GM21786 (cell line): ENCODE measurements around the gene AK9.

ENCODE experiments used
- ATAC-seq: cut with Tn5 transposase; IDR thresholded peaks from one replicate; pipeline ENCODE4 v1.9.1; 2021; ENCODE audit not compliant: unreplicated experiment

The AK9 gene

DNA sequence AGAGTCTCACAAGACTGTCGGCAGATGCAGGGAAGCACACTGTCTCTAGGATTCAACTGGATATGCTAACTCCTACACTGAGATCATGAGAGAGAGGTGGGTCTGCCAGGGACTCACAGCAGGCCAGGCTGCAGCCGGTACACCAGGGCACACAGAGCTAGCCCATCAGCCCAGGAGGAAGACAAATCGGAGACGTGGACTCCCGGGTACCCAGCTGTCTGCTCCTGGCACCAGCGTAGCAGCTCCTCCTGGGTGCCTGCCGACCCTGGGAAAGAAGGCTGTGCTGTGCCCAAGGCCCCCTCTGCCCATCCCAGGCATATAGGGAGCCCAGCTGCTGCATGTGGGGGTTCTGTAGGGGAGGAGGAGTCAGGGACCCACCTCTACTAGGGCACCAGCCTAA, 242.4 kb downstream of the AK9 start:
- no peak for ATAC-seq

DNA sequence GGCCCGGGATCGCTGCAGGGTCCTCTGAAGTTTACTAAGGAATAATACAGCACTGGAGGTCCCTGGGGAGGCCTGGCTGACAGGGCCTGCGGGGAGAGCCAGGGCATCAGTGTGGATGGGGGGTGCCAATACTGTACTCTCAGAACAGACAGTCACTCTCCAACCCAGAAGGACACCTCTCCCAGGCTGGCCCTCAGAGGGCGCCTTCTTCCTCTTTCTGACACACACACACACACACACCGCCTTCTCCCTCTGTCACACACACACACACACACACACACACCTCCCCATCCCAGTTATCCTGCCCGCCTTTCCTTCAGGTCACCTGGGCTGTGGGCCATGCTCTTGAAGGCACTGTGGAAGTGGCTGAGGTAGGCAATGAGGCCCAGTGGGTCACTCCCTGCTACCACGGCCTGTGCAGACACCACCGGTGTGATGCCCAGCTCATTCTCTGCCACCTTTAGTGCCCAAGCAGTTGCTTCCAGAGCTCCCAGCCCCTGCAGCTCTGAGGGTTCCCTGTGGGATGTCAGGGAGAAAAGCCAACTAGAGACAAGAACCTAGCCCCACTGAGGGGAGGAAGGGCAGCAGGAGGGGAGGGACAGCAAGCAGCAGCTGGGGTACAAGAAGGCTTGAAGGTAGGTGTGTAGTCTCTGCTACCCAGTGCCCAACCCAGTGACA, 243.0 kb downstream of the AK9 start:
- ATAC-seq = no peak

DNA sequence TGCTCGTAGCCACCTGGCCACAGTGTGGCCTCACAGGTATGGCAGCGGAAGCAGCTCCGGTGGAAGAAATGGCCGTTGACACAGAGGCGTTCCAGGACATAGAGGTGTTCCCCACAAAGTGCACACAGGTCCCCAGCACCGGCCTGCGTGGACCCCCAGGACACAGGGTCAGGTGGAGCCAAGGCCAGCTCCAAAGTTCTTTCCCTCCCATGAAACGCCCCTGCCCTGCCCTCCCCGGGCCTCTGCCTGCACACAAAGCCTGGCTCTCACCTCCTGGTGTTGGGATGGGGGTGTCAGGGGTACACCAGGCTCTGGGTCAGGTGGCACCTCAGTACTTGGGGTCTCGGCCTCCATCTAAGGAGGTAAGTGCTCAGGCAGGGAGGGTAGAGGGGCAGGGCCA, 243.9 kb downstream of the AK9 start:
- ATAC-seq = no peak

DNA sequence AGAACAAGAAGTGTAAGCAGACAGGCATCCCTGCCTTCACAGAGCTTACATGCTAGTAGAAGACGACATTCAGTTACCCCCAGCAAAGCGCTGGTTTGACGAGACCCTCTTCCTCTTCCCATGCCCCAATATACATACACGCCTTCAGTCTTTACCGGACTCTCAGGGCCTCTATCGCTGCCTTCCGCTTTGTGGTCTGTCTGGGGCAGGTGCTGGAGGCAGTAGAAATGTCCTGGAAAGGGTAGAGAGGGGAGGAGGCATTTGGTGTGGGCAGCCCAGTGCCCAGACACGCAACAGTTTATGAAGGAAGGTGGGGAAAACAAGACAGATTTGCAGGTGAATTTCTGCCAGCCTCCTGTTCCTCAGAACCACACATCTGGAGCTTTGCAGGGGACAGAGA, 244.5 kb downstream of the AK9 start:
- no peak for ATAC-seq

DNA sequence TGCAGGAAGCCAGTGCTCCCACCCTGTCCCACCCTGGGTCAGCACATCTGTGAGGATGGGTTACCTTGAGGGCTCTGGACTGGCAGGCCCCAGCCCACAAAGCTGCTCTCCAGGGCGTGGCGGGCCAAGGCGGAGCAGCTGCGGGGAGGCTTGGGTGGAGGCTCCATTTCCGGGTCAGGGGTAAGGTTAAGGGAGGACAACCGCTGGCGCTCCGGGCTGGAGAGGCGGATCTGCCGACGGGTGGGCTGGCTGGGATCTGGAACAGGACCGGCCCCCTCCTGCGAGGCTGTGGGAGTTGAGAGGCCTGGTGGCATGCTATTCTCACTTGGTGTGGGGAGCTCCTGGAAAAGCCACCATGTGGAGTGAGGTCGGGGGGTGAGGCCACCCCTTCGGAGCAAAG, 244.9 kb downstream of the AK9 start:
- ATAC-seq = no peak

DNA sequence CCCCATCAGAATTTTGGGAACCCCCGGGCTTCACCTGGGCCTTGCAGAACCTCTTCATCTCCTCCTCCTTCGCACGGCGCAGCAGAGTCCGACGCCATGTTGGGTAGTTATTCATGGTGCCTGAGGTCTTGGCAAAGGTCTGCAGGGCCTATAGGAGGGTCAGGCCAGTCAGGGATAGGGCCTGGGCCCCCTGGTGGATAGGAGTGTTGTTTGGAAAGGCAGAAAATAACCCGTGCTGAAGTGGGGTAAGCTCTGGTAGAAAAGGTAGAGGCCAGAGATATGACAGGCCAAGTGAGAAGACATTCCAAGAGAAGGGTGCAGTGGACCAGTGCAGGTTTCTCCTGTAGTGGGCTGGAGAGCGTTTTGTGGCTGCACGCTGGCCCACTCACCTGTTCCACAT, 245.6 kb downstream of the AK9 start:
- ATAC-seq = no peak

DNA sequence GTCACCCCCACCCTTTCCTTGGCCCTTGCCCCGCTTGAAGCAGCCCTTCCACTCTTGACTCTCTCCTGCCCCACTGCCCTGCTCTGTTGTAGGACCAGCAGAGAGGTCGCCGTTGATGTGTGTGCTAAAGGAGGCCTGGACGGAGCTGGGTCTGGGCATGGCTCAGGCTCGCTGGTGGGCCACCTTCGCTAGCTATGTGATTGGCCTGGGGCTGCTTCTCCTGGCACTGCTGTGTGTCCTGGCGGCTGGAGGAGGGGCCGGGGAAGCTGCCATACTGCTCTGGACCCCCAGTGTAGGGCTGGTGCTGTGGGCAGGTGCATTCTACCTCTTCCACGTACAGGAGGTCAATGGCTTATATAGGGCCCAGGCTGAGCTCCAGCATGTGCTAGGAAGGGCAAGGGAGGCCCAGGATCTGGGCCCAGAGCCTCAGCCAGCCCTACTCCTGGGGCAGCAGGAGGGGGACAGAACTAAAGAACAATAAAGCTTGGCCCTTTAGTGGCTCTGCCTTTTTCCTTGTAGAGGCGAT, 247.5 kb downstream of the AK9 start:
- no peak for ATAC-seq
